HCT116 (cell line): Measurements from ENCODE around the gene EPHB2. TPM values are rescaled to one million over a fixed set of nuclear protein-coding genes. Genes with fewer than 3 reads are reported as not detected.

Source experiments
- ATAC-seq: fragments of 200-7000 bp; cut with Tn5 transposase; 2 replicates; pipeline ENCODE4 v1.9.1; 2020; ENCODE audit warnings: mild to moderate bottlenecking, moderate library complexity
- BruUV-seq: library from RNA; stranded (reverse); fragments of 400-500 nt; replicated peaks from 2 replicates; lab custom pipeline; 2021; lab: Mats Ljungman, UMichigan
- CTCF ChIA-PET: fragments of 300-600 bp; sonication (Branson Sonifier 250); formaldehyde crosslinking; loops from one replicate; lab custom pipeline; 2021; ENCODE audit warnings: antibody characterized with exemption; lab: Charles Lee
- POLR2A ChIA-PET: fragments of 300-600, 350-600 bp; sonication (Branson Sonifier 250); formaldehyde crosslinking; loops from one replicate; lab custom pipeline; 2021; ENCODE audit warnings: antibody characterized with exemption; lab: Charles Lee
- RAD21 ChIA-PET, 2 experiments: fragments of 300-600 bp; sonication (Branson Sonifier 250); formaldehyde crosslinking; loops; one replicate each; lab custom pipeline; 2023; ENCODE audit warnings: low total read pairs in 2 of 2; ENCODE audit not compliant: uncharacterized antibody in 2 of 2, unreplicated experiment in 2 of 2, low non-redundant PET in 1 of 2; lab: Charles Lee
- DNase-seq: peaks from one replicate; pipeline ENCODE4 v3.0.0-alpha.2; 2010; ENCODE audit warnings: low read depth, low spot score
- H2AFZ ChIP-seq: fragments of 200-600 bp; shearing (Covaris generic), sonication (generic); 2 replicates; pipeline ENCODE4 v1.6.1; 2017; ENCODE audit warnings: low read depth, mixed run types, mixed read lengths, antibody characterized with exemption, low read length; ENCODE audit not compliant: poor library complexity, severe bottlenecking
- H3K27ac ChIP-seq: 2 replicates; pipeline ENCODE4 v1.5.1; 2012; ENCODE audit warnings: low read depth, low read length
- H3K27me3 ChIP-seq: fragments of 200-600 bp; sonication (generic); 2 replicates; pipeline ENCODE4 v1.6.1; 2016; ENCODE audit warnings: mixed run types, low read length, mixed read lengths; ENCODE audit not compliant: insufficient read depth
- H3K36me3 ChIP-seq, 2 experiments: fragments of 200-500 bp in 1 of 2; fragments of 200-600 bp in 1 of 2; sonication (Bioruptor generic) in 1 of 2; sonication (generic) in 1 of 2; 2 replicates each; pipeline versions ENCODE4 v1.5.1 to v1.6.1; 2014 to 2016; ENCODE audit warnings: low read length in 2 of 2, inconsistent platforms in 1 of 2, mixed read lengths in 1 of 2, mixed run types in 1 of 2; ENCODE audit not compliant: insufficient read depth in 2 of 2, control insufficient read depth in 1 of 2
- H3K4me1 ChIP-seq, 2 experiments: fragments of 200-600 bp in 1 of 2; sonication (generic) in 1 of 2; 2 replicates each; pipeline versions ENCODE4 v1.5.1 to v1.6.1; 2012 to 2017; ENCODE audit warnings: low read length in 2 of 2, inconsistent platforms in 1 of 2, mild to moderate bottlenecking in 1 of 2, mixed read lengths in 1 of 2, mixed run types in 1 of 2, moderate library complexity in 1 of 2; ENCODE audit not compliant: insufficient read depth in 2 of 2, control insufficient read depth in 1 of 2
- H3K4me2 ChIP-seq: fragments of 200-600 bp; sonication (generic); 2 replicates; pipeline ENCODE4 v1.6.1; 2017; ENCODE audit warnings: mixed run types, low read length, mixed read lengths
- H3K4me3 ChIP-seq, 2 experiments: fragments of 200-600 bp in 1 of 2; sonication (generic) in 1 of 2; replicated peaks in 1 of 2; 2 replicates each; pipeline ENCODE4 v1.5.1; 2011 to 2016; ENCODE audit warnings: low read length in 2 of 2, control low read depth in 1 of 2, low read depth in 1 of 2, mild to moderate bottlenecking in 1 of 2, mixed read lengths in 1 of 2, mixed run types in 1 of 2
- H3K79me2 ChIP-seq: fragments of 200-600 bp; sonication (generic); 2 replicates; pipeline ENCODE4 v1.6.1; 2017; ENCODE audit warnings: mild to moderate bottlenecking, mixed run types, low read length, moderate library complexity, mixed read lengths; ENCODE audit not compliant: insufficient read depth
- H3K9ac ChIP-seq: fragments of 200-600 bp; sonication (generic); 2 replicates; pipeline ENCODE4 v1.6.1; 2016; ENCODE audit warnings: low read length, mixed read lengths
- H3K9me2 ChIP-seq: fragments of 200-600 bp; sonication (generic), shearing (Covaris generic); 2 replicates; pipeline ENCODE4 v1.6.1; 2017; ENCODE audit warnings: mixed run types, mild to moderate bottlenecking, moderate library complexity; ENCODE audit not compliant: insufficient read depth
- H3K9me3 ChIP-seq, 2 experiments: fragments of 200-500 bp in 1 of 2; fragments of 200-600 bp in 1 of 2; sonication (Bioruptor generic) in 1 of 2; sonication (generic) in 1 of 2; 2 replicates each; pipeline ENCODE4 v1.6.1; 2014 to 2017; ENCODE audit warnings: low read length in 2 of 2, mixed read lengths in 2 of 2, inconsistent platforms in 1 of 2, low read depth in 1 of 2, mild to moderate bottlenecking in 1 of 2, mixed run types in 1 of 2, moderate library complexity in 1 of 2; ENCODE audit not compliant: control insufficient read depth in 1 of 2, insufficient read depth in 1 of 2
- H4K20me1 ChIP-seq: fragments of 200-600 bp; sonication (generic), shearing (Covaris generic); 2 replicates; pipeline ENCODE4 v1.6.1; 2017; ENCODE audit warnings: mixed run types, mild to moderate bottlenecking, moderate library complexity; ENCODE audit not compliant: insufficient read depth
- CEBPB ChIP-seq: IDR thresholded peaks from 2 replicates; pipeline ENCODE4 v1.6.1; 2012; ENCODE audit warnings: low read depth
- CTCF ChIP-seq, 3 experiments: fragments of 200-600 bp in 1 of 3; sonication (generic) in 1 of 3; IDR thresholded peaks in 2 of 3; conservative IDR thresholded peaks in 1 of 3; 2 replicates each; pipeline ENCODE4 v1.5.1; 2012 to 2017; ENCODE audit warnings: low read depth in 2 of 3, low read length in 2 of 3, antibody characterized with exemption in 1 of 3, borderline replicate concordance in 1 of 3, control low read depth in 1 of 3, mild to moderate bottlenecking in 1 of 3, mixed read lengths in 1 of 3, mixed run types in 1 of 3, moderate library complexity in 1 of 3; ENCODE audit not compliant: insufficient read depth in 1 of 3
- EZH2 ChIP-seq: fragments of 200-600 bp; sonication (generic); IDR thresholded peaks from 2 replicates; pipeline ENCODE4 v1.6.1; 2017; ENCODE audit warnings: antibody characterized with exemption, mixed run types
- JUND ChIP-seq: IDR thresholded peaks from 2 replicates; pipeline ENCODE4 v1.6.1; 2012
- MAX ChIP-seq: IDR thresholded peaks from 2 replicates; pipeline ENCODE4 v1.6.1; 2012
- POLR2AphosphoS5 ChIP-seq: IDR thresholded peaks from 2 replicates; pipeline ENCODE4 v1.6.1; 2011; ENCODE audit warnings: mild to moderate bottlenecking, low read depth, low read length, moderate library complexity
- RAD21 ChIP-seq: IDR thresholded peaks from 2 replicates; pipeline ENCODE4 v1.6.1; 2012; ENCODE audit warnings: low read depth, mild to moderate bottlenecking
- SRF ChIP-seq: IDR thresholded peaks from 2 replicates; pipeline ENCODE4 v1.6.1; 2012; ENCODE audit warnings: low read depth
- YY1 ChIP-seq: IDR thresholded peaks from 2 replicates; pipeline ENCODE4 v1.6.1; 2011; ENCODE audit warnings: low read length, low read depth, moderate library complexity, mild to moderate bottlenecking; ENCODE audit not compliant: insufficient replicate concordance; ENCODE audit errors: extremely low read depth
- ZFX ChIP-seq: fragments of 450-650 bp; IDR thresholded peaks from 2 replicates; pipeline ENCODE4 v1.6.1; 2017
- intact Hi-C: fragments of 100-400 bp; cut with micrococcal nuclease; formaldehyde crosslinking; loops from 2 replicates; pipeline ENCODE4 v1.10.0; 2022
- total RNA-seq: library from RNA; stranded (reverse); gene quantifications from one replicate; pipeline ENCODE4 v1.2.1, GENCODE V29; 2021; ENCODE audit not compliant: unreplicated experiment

EPHB2 gene
- total RNA-seq, 1 experiment from 2014 or later = 19.5 TPM

- H3K36me3 ChIP-seq = no peaks in the 10 kb centered on the region
- peak; percentile 93 for TF ChIP-seq RAD21
- no peak for TF ChIP-seq POLR2AphosphoS5
- TF ChIP-seq CTCF (IDR thresholded peaks at IDR 0.05 in 2 of 3, conservative IDR thresholded peaks at IDR 0.05 in 1 of 3; ENCODE audit: borderline replicate concordance in 1 of 3, insufficient read depth in 1 of 3, low read depth in 2 of 3, low read length in 2 of 3) = peak; percentile 84 to 94 (median 89)
- TF ChIP-seq JUND = no peak
- TF ChIP-seq, all 23 proteins: peak for 2
- Histone ChIP-seq H3K27me3 (no peaks in the 10 kb centered on the region), H4K20me1 (no peaks in the 10 kb centered on the region), H3K27ac (no peak overlapping the region), H3K4me1 (peaks cover 0 to 14% of the 10 kb centered on the region in 2 experiments; a peak in 3 of 4 replicates), H3K9ac (no peak overlapping the region), H3K79me2 (no peaks in the 10 kb centered on the region), H3K9me2 (no peaks in the 10 kb centered on the region), H3K9me3 (no peaks in the 10 kb centered on the region), H3K4me3 (no peak overlapping the region), H3K4me2 (peak overlapping the region; percentile 26), H2AFZ (no peak overlapping the region)
- peak; percentile 60 for DNase-seq
- intact Hi-C loops = loop anchor here (1.0 kb wide), 4 partner anchors 30 to 226 kb away; no protein-coding TSS in a partner anchor
- BruUV-seq = no TSS peak
- peak; percentile 99 for ATAC-seq
- RAD21 ChIA-PET = interaction anchor here (0.8 to 2.0 kb wide), 5 partner anchors 157 to 226 kb away, joined by 3 to 20 read pairs (median 6); no protein-coding TSS in a partner anchor
- POLR2A ChIA-PET = interaction anchor here (1.0 kb wide), 2 partner anchors 9 to 157 kb away, joined by 3 to 8 read pairs; no protein-coding TSS in a partner anchor
- CTCF ChIA-PET = interaction anchor here (0.8 to 4.0 kb wide), 23 partner anchors 9 to 260 kb away, joined by 3 to 83 read pairs (median 5); no protein-coding TSS in a partner anchor
Measured at GRCh38 chr1:22704440-22705067, 6.1 kb upstream of the EPHB2 start.

- RAD21 ChIA-PET = interaction anchor here (0.6 to 2.0 kb wide), 3 partner anchors 39 to 156 kb away, joined by 5 to 20 read pairs (median 17); no protein-coding TSS in a partner anchor
- Histone ChIP-seq H3K4me1 (peaks cover 0 to 20% of the 10 kb centered on the region in 2 experiments; a peak in 3 of 4 replicates), H2AFZ (no peak overlapping the region), H3K27ac (no peak overlapping the region), H3K4me3 (no peak overlapping the region), H3K9me3 (no peaks in the 10 kb centered on the region), H3K4me2 (no peak overlapping the region), H3K79me2 (no peaks in the 10 kb centered on the region), H4K20me1 (no peaks in the 10 kb centered on the region), H3K27me3 (no peaks in the 10 kb centered on the region), H3K36me3 (no peaks in the 10 kb centered on the region), H3K9ac (no peak overlapping the region), H3K9me2 (no peaks in the 10 kb centered on the region)
- ATAC-seq = no peak
- no TSS peak for BruUV-seq
- intact Hi-C loops = no loop called here
- POLR2A ChIA-PET = no interaction called here
- DNase-seq = no peak
- CTCF ChIA-PET = interaction anchor here (1.3 to 4.0 kb wide), 5 partner anchors 146 to 259 kb away, joined by 3 to 83 read pairs (median 7); no protein-coding TSS in a partner anchor
- TF ChIP-seq YY1 (no peak), SRF (no peak), CEBPB (no peak), ZFX (no peak), CTCF (IDR thresholded peaks at IDR 0.05 in 2 of 3, conservative IDR thresholded peaks at IDR 0.05 in 1 of 3; ENCODE audit: borderline replicate concordance in 1 of 3, insufficient read depth in 1 of 3, low read depth in 2 of 3, low read length in 2 of 3) (no peak), EZH2 (no peak), MAX (no peak)
Measured at GRCh38 chr1:22705586-22705985, 5.1 kb upstream of the EPHB2 start.
